MG63 (cell line): Measurements from ENCODE around the gene IGFBPL1. TPM values are rescaled to one million over a fixed set of nuclear protein-coding genes. Genes with fewer than 3 reads are reported as not detected.

Experiments used
- DNase-seq: peaks from one replicate; pipeline ENCODE4 v3.0.0-alpha.2; 2020
- H3K27me3 ChIP-seq: fragments of 250-450 bp; sonication (Bioruptor Pico); 2 replicates; pipeline ENCODE4 v1.5.1; 2020; ENCODE audit warnings: mild to moderate bottlenecking, moderate library complexity
- H3K36me3 ChIP-seq: fragments of 250-450 bp; sonication (Bioruptor Pico); 2 replicates; pipeline ENCODE4 v1.5.1; 2020; ENCODE audit warnings: mild to moderate bottlenecking, moderate library complexity
- H3K4me3 ChIP-seq: fragments of 250-450 bp; sonication (Bioruptor Pico); 2 replicates; pipeline ENCODE4 v1.5.1; 2020; ENCODE audit warnings: mild to moderate bottlenecking, moderate library complexity
- H3K9me3 ChIP-seq: fragments of 250-450 bp; sonication (Bioruptor Pico); 2 replicates; pipeline ENCODE4 v1.5.1; 2020; ENCODE audit warnings: mild to moderate bottlenecking, moderate library complexity
- total RNA-seq: library from RNA; depleted of rRNA; stranded (reverse); fragments of >200 nt; shearing (Covaris generic); gene quantifications from 2 replicates; pipeline ENCODE4 v1.2.3, GENCODE V29; 2014; ENCODE audit warnings: low replicate concordance; rRNA removed

The IGFBPL1 gene
- total RNA-seq, 1 experiment from 2014 or later: 0.95 TPM

DNA sequence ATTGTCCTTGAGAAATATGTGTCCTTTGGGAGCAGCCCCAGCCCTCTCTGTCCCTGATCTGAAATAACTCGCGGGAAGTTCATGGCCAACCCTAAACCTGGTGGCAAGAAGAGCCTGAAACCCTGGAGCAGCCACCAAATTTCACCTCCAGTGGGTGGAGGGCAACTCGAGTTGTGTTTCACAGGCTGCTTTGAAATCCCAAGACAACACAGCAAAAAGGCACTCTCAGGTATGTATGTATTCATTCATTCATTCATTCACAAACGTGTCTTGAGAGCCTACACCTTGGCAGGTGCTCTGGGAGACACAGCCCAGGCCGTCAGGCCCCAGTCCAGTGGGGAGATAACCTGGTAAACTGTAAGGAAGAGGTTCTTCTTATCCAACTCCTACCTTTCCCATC lies 67.4 kb downstream of the IGFBPL1 start:
- Histone ChIP-seq H3K36me3 (no peaks in the 10 kb centered on the region), H3K9me3 (no peaks in the 10 kb centered on the region), H3K4me3 (no peak overlapping the region), H3K27me3 (no peaks in the 10 kb centered on the region)
- no peak for DNase-seq

Other genes starting within 250 kb of the IGFBPL1 start
- gene ALDH1B1, start 31.8 kb downstream of the IGFBPL1 start, total RNA-seq: 61.3 and 79.0 TPM in 2 replicates
- 0.07 TPM in 1 of 2 replicates, not detected in the other for gene ANKRD18A, start 196.1 kb upstream of the IGFBPL1 start, total RNA-seq